Nephron (organoid): ENCODE measurements around the gene NAPB.

Experiments used
- H3K27ac Mint-ChIP-seq, 3 experiments: 2 replicates each; pipeline ENCODE4 v1.8.0; 2020; ENCODE audit warnings: mixed read lengths in 3 of 3, mild to moderate bottlenecking in 2 of 3, moderate library complexity in 1 of 3
- H3K27me3 Mint-ChIP-seq: 2 replicates; pipeline ENCODE4 v1.8.0; 2021; ENCODE audit warnings: low read depth, mild to moderate bottlenecking, moderate library complexity, mixed read lengths
- H3K36me3 Mint-ChIP-seq: 2 replicates; pipeline ENCODE4 v1.8.0; 2020; ENCODE audit warnings: low read depth, mixed read lengths
- H3K4me1 Mint-ChIP-seq: 2 replicates; pipeline ENCODE4 v1.8.0; 2020; ENCODE audit warnings: mixed read lengths
- H3K4me3 Mint-ChIP-seq, 3 experiments: 2 replicates each; pipeline ENCODE4 v1.8.0; 2020; ENCODE audit warnings: mild to moderate bottlenecking in 3 of 3, mixed read lengths in 3 of 3, moderate library complexity in 2 of 3
- H3K9me3 Mint-ChIP-seq: 2 replicates; pipeline ENCODE4 v1.8.0; 2020; ENCODE audit warnings: mixed read lengths
- CTCF ChIP-seq, 3 experiments: fragments of 200-600 bp; sonication (generic); IDR thresholded peaks; one replicate each; pipeline ENCODE4 v1.5.0; 2021; ENCODE audit warnings: antibody characterized with exemption in 3 of 3; ENCODE audit not compliant: unreplicated experiment in 3 of 3

The NAPB gene

GRCh38 chr20:23331450-23332350, 89.6 kb downstream of the NAPB start:
- Mint-ChIP-seq H3K36me3 (no peaks in the 10 kb centered on the region), H3K9me3 (no peaks in the 10 kb centered on the region), H3K27me3 (peaks cover 10% of the 10 kb centered on the region), H3K4me1 (no peaks in the 10 kb centered on the region), H3K27ac (no peak overlapping the region), H3K4me3 (no peak overlapping the region)
- TF ChIP-seq CTCF (IDR thresholded peaks at IDR 0.05; ENCODE audit: unreplicated experiment in 3 of 3) = no peak

- no peaks in the 10 kb centered on the region for H3K9me3 Mint-ChIP-seq
- no peak for TF ChIP-seq CTCF (IDR thresholded peaks at IDR 0.05; ENCODE audit: unreplicated experiment in 3 of 3)
- H3K36me3 Mint-ChIP-seq = no peaks in the 10 kb centered on the region
- no peaks in the 10 kb centered on the region for H3K4me1 Mint-ChIP-seq
- H3K27me3 Mint-ChIP-seq = no peaks in the 10 kb centered on the region
- H3K27ac Mint-ChIP-seq = no peak overlapping the region
- no peak overlapping the region for H3K4me3 Mint-ChIP-seq
These were observed 93.5 kb downstream of the NAPB start for GRCh38 chr20:23327617-23328333.

GRCh38 chr20:23326774-23327173, 94.5 kb downstream of the NAPB start:
- Mint-ChIP-seq H3K36me3 (no peaks in the 10 kb centered on the region), H3K9me3 (no peaks in the 10 kb centered on the region), H3K27me3 (peaks cover 4% of the 10 kb centered on the region), H3K27ac (no peak overlapping the region), H3K4me1 (no peaks in the 10 kb centered on the region), H3K4me3 (no peak overlapping the region)
- TF ChIP-seq CTCF (IDR thresholded peaks at IDR 0.05; ENCODE audit: unreplicated experiment in 3 of 3) = no peak

GRCh38 chr20:23325107-23325506, 96.2 kb downstream of the NAPB start:
- H3K4me3 Mint-ChIP-seq = no peak overlapping the region
- H3K27me3 Mint-ChIP-seq = peaks cover 4% of the 10 kb centered on the region
- no peaks in the 10 kb centered on the region for H3K9me3 Mint-ChIP-seq
- H3K36me3 Mint-ChIP-seq = no peaks in the 10 kb centered on the region
- H3K4me1 Mint-ChIP-seq = no peaks in the 10 kb centered on the region
- TF ChIP-seq CTCF (IDR thresholded peaks at IDR 0.05; ENCODE audit: unreplicated experiment in 3 of 3) = no peak
- H3K27ac Mint-ChIP-seq = no peak overlapping the region
